A549 (cell line): ENCODE results near the gene MRAS. TPM values are rescaled to one million over a fixed set of nuclear protein-coding genes. Genes with fewer than 3 reads are reported as not detected.
A peak's percentile ranks its signal among the peaks of the same experiment; 100 is the strongest.

Experiments used
- ATAC-seq, 2 experiments: fragments of 200-7000 bp in 1 of 2; fragments of >200 bp in 1 of 2; cut with Nextera tagmentation in 1 of 2; cut with Tn5 transposase in 1 of 2; 3 replicates each; pipeline versions ENCODE4 v1.8.0 to v1.9.1; 2018 to 2020; ENCODE audit warnings: mild to moderate bottlenecking in 1 of 2, moderate library complexity in 1 of 2
- CTCF ChIA-PET: fragments of 300-600 bp; sonication (Branson Sonifier 250); formaldehyde crosslinking; extraction: SDS; loops from one replicate; lab custom pipeline; 2021; ENCODE audit warnings: antibody characterized with exemption, inconsistent platforms; lab: Yijun Ruan, JAX
- POLR2A ChIA-PET: fragments of 350-600 bp; formaldehyde crosslinking; extraction: SDS; loops from one replicate; lab custom pipeline; 2021; ENCODE audit warnings: antibody characterized with exemption, inconsistent platforms; lab: Yijun Ruan, JAX
- DNase-seq, 2 experiments: peaks; one replicate each; pipeline versions ENCODE4 v3.0.0 to v3.0.0-alpha.2; 2011 to 2016; ENCODE audit warnings: low read depth in 1 of 2, low spot score in 1 of 2
- FAIRE-seq: peaks from 2 replicates; lab custom pipeline; 2011; peaks lifted over from hg19 to GRCh38; lab: Jason Lieb, UNC
- H3K27ac ChIP-seq, 2 experiments: fragments of >200 bp; sonication (Bioruptor Twin); formaldehyde crosslinking; 3 replicates each; pipeline ENCODE4 v1.5.1; 2016 to 2017
- H3K4me1 ChIP-seq: fragments of >200 bp; sonication (Bioruptor Twin); formaldehyde crosslinking; 3 replicates; pipeline ENCODE4 v1.6.1; 2016
- H3K4me2 ChIP-seq: fragments of >200 bp; sonication (Bioruptor Twin); formaldehyde crosslinking; 3 replicates; pipeline ENCODE4 v1.6.1; 2016
- H3K4me3 ChIP-seq: fragments of >200 bp; sonication (Bioruptor Twin); formaldehyde crosslinking; 3 replicates; pipeline ENCODE4 v1.5.1; 2016
- H3K9me3 ChIP-seq: fragments of >200 bp; sonication (Bioruptor Twin); formaldehyde crosslinking; 3 replicates; pipeline ENCODE4 v1.6.1; 2016
- CBX2 ChIP-seq: fragments of 200-600 bp; sonication (generic); IDR thresholded peaks from 2 replicates; pipeline ENCODE4 v1.6.1; 2016; ENCODE audit warnings: low read depth, mild to moderate bottlenecking, borderline replicate concordance
- CBX8 ChIP-seq: fragments of 200-600 bp; sonication (generic); IDR thresholded peaks from 2 replicates; pipeline ENCODE4 v1.6.1; 2016
- CEBPB ChIP-seq, 2 experiments: fragments of >200 bp in 1 of 2; sonication (Bioruptor Twin) in 1 of 2; formaldehyde crosslinking in 1 of 2; IDR thresholded peaks; 2 replicates each; pipeline ENCODE4 v1.6.1; 2012 to 2016
- CHD2 ChIP-seq: fragments of 150-350 bp; IDR thresholded peaks from 2 replicates; pipeline ENCODE4 v1.6.1; 2014; ENCODE audit warnings: low read length; ENCODE audit not compliant: partially characterized antibody
- CTCF ChIP-seq: fragments of >200 bp; sonication (Bioruptor Twin); formaldehyde crosslinking; IDR thresholded peaks from 3 replicates; pipeline ENCODE4 v1.5.1; 2016
- EP300 ChIP-seq, 2 experiments: fragments of >200 bp; sonication (Bioruptor Twin); formaldehyde crosslinking; IDR thresholded peaks; 2 replicates in 1 of 2; 3 replicates in 1 of 2; pipeline ENCODE4 v1.6.1; 2016 to 2017
- HMGXB4 ChIP-seq: fragments of 250-450 bp; sonication (Bioruptor Pico); IDR thresholded peaks from 2 replicates; pipeline ENCODE4 v1.5.0; 2021; ENCODE audit warnings: mild to moderate bottlenecking, moderate library complexity, borderline replicate concordance
- JUNB ChIP-seq: fragments of >200 bp; sonication (Bioruptor Twin); formaldehyde crosslinking; IDR thresholded peaks from 2 replicates; pipeline ENCODE4 v1.6.1; 2016
- KDM1A ChIP-seq: fragments of 200-600 bp; sonication (generic); IDR thresholded peaks from 2 replicates; pipeline ENCODE4 v1.6.1; 2016; ENCODE audit warnings: low read depth, mild to moderate bottlenecking
- NFE2L2 ChIP-seq: fragments of 150-350 bp; conservative IDR thresholded peaks from 2 replicates; pipeline ENCODE4 v1.6.1; 2014; ENCODE audit warnings: low read length
- PBX3 ChIP-seq: IDR thresholded peaks from 2 replicates; pipeline ENCODE4 v1.6.1; 2012
- SREBF2 ChIP-seq: fragments of 450-650 bp; IDR thresholded peaks from 2 replicates; pipeline ENCODE4 v1.6.1; 2014; ENCODE audit warnings: mild to moderate bottlenecking, moderate library complexity
- TFCP2L1 ChIP-seq: fragments of 250-450 bp; sonication (Bioruptor Pico); IDR thresholded peaks from 2 replicates; pipeline ENCODE4 v1.5.0; 2021; ENCODE audit warnings: mild to moderate bottlenecking
- TP53 ChIP-seq: fragments of 250-450 bp; sonication (Bioruptor Pico); IDR thresholded peaks from 2 replicates; pipeline ENCODE4 v1.5.0; 2021; ENCODE audit warnings: mild to moderate bottlenecking, moderate library complexity
- ZFP36 ChIP-seq: fragments of 450-650 bp; IDR thresholded peaks from 2 replicates; pipeline ENCODE4 v1.6.1; 2014; ENCODE audit warnings: borderline replicate concordance; ENCODE audit not compliant: partially characterized antibody
- ZNF302 ChIP-seq: fragments of 250-450 bp; sonication (Bioruptor Pico); IDR thresholded peaks from 2 replicates; pipeline ENCODE4 v1.9.0; 2021; ENCODE audit warnings: inconsistent platforms, mild to moderate bottlenecking, moderate library complexity
- WGBS: methylation state at CpG from one replicate; pipeline ENCODE4 v1.1.6; 2017; ENCODE audit errors: missing lambda C conversion rate; 5-methylcytosine and 5-hydroxymethylcytosine counted together
- polyA plus RNA-seq, 4 experiments: library from polyadenylated mRNA; depleted of rRNA in 3 of 4; stranded (reverse); fragments of >200 nt; fragmentation: RNase III in 1 of 4; extraction: RNeasy Plus Mini Kit Qiagen cat#74134 plus additional on column Dnase treatment in 1 of 4; gene quantifications; 2 replicates in 3 of 4; 3 replicates in 1 of 4; pipeline ENCODE4 v1.2.3, GENCODE V29; 2011 to 2017

The MRAS gene
- polyA plus RNA-seq, 2 of the 4 experiments (the other 2 are of a cell fraction), result 11.2 to 15.0 TPM

- TF ChIP-seq CBX2 (no peak), CBX8 (no peak), CEBPB (IDR thresholded peaks at IDR 0.05) (peak in 1 of 2 experiments; percentile 58; a peak in 1 of 4 replicates)
- ChIA-PET POLR2A (no interaction called here), CTCF (no interaction called here)
- Histone ChIP-seq H3K27ac (peak overlapping the region in 1 of 2 experiments; percentile 65; a peak in 3 of 6 replicates), H3K9me3 (no peaks in the 10 kb centered on the region), H3K4me3 (no peak overlapping the region), H3K4me1 (peaks cover 8% of the 10 kb centered on the region), H3K4me2 (peak overlapping the region; percentile 14; the same call in 1 of the 3 replicates)
- WGBS, result 75% methylated on average over 2 of the region's 3 CpGs
- ATAC-seq, result no peak
- no peak for DNase-seq
- no peak for FAIRE-seq
These were observed 33.8 kb downstream of the MRAS start for GRCh38 chr3:138381950-138382715.

- no peak for FAIRE-seq
- ATAC-seq, result no peak
- no peak for DNase-seq
These were observed 35.5 kb downstream of the MRAS start for GRCh38 chr3:138383715-138384465.

More at GRCh38 chr3:138383715-138384465, 35.5 kb downstream of the MRAS start:
- TF ChIP-seq CBX8, result no peak
- TF ChIP-seq PBX3, result no peak
- TF ChIP-seq SREBF2, result no peak
- no peak for TF ChIP-seq EP300 (IDR thresholded peaks at IDR 0.05)
- no peak for TF ChIP-seq KDM1A
- no peak for TF ChIP-seq CTCF
- no peak for TF ChIP-seq ZNF302
- no peak for TF ChIP-seq TFCP2L1 (CRISPR knock-in tag)
- TF ChIP-seq NFE2L2, result no peak
- no peak for TF ChIP-seq ZFP36
- no peak for TF ChIP-seq CHD2
- no peak for TF ChIP-seq TP53 (CRISPR knock-in tag)
- no peak for TF ChIP-seq CBX2
- no peak for TF ChIP-seq JUNB
- TF ChIP-seq HMGXB4 (CRISPR knock-in tag), result no peak
- 76% methylated on average over 10 of the region's 10 CpGs for WGBS
- H3K4me3 ChIP-seq, result no peak overlapping the region
- no peak overlapping the region for H3K4me2 ChIP-seq
- ChIA-PET CTCF (interaction anchor here (0.9 kb wide), 1 partner anchor 53 kb away, joined by 3 read pairs; no protein-coding TSS in a partner anchor), POLR2A (interaction anchor here (0.6 kb wide), 1 partner anchor 382 kb away, joined by 3 read pairs; no protein-coding TSS in a partner anchor)
- no peaks in the 10 kb centered on the region for H3K9me3 ChIP-seq
- no peak overlapping the region for H3K27ac ChIP-seq
- peaks cover 8% of the 10 kb centered on the region for H3K4me1 ChIP-seq
